ENCODE measurements around the gene NBPF3.

GRCh38 chr1:21522525-21523038, 82.6 kb downstream of the NBPF3 start:
- TF ChIP-seq CTCF (IDR thresholded peaks at IDR 0.05; ENCODE audit: extremely low read depth in 1 of 2, insufficient read depth in 1 of 2, low read depth in 1 of 2, low read length in 2 of 2) (no peak), MYC (IDR thresholded peaks at IDR 0.05; ENCODE audit: low read depth, low read length) (no peak), POLR2AphosphoS5 (IDR thresholded peaks at IDR 0.05; ENCODE audit: insufficient read depth, low read depth, low read length) (no peak)
